AG09309 (cell line): ENCODE results near the gene NXPE2.
"Not testable (repeated sequence)": the region's sequence is repeated elsewhere in the genome, so short reads cannot be mapped to it uniquely, and the experiment has no call there.

Experiments
- DNase-seq: peaks from one replicate; pipeline ENCODE4 v3.0.0-alpha.2; 2010; ENCODE audit warnings: low read depth
- H3K4me3 ChIP-seq: 2 replicates; pipeline ENCODE4 v1.5.1; 2011; ENCODE audit warnings: mild to moderate bottlenecking, low read depth, low read length, moderate library complexity; ENCODE audit not compliant: control insufficient read depth
- CTCF ChIP-seq: IDR thresholded peaks from 2 replicates; pipeline ENCODE4 v1.5.1; 2011; ENCODE audit warnings: mild to moderate bottlenecking, low read depth, low read length, inconsistent platforms; ENCODE audit not compliant: insufficient read depth, control insufficient read depth; ENCODE audit errors: missing control alignments

The NXPE2 gene

GRCh38 chr11:114678125-114679036 is at the start of gene NXPE2:
Gene NXPE2 (plus strand): TSS chr11:114678527. CDS start chr11:114678576, 49 bp downstream.
- DNase-seq: no peak
- H3K4me3 ChIP-seq: no peak within 1 kb of the TSS
- no peak for TF ChIP-seq CTCF

- H3K4me3 ChIP-seq, DNase-seq: not testable (repeated sequence)
Measured at GRCh38 chr11:114631445-114631965, 46.8 kb upstream of the NXPE2 start.

DNA sequence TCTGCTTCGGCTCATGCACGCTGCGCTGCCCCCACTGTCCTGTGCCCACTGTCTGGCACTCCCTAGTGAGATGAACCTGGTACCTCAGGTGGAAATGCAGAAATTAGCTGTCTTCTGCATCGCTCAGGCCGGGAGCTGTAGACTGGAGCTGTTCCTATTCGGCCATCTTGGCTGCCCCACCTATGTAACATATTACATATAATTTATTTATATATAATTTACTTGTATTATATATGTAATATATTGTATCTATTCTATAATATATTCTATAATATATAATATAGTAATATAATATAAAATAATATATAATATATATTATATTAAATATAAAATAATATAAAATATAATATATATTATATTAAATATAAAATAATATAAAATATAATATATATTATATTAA is 38.9 kb upstream of the NXPE2 start:
- not testable (repeated sequence) for DNase-seq, H3K4me3 ChIP-seq

- H3K4me3 ChIP-seq: no peak overlapping the region
- no peak for TF ChIP-seq CTCF
- no peak for DNase-seq
Measured at GRCh38 chr11:114650661-114651060, 27.7 kb upstream of the NXPE2 start.

DNA sequence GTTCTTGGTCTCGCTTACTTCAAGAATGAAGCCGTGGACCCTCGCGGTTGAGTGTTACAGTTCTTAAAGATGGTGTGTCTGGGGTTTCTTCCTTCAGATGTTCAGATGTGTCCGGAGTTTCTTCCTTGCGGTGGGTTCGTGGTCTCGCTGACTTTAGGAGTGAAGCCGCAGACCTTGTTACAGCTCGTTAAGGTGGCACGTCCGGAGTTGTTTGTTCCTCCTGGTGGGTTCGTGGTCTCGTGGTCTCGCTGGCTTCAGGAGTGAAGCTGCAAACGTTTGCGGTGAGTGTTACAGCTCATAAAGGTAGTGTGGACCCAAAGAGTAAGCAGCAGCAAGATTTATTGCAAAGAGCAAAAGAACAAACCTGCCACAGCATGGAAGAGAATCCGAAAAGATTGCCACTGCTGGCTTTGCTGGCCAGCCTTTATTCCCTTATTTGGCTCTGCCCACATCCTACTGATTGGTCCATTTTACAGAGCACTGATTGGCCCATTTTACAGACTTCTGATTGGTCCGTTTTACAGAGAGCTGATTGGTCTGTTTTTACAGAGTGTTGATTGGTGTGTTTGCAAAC is 27.1 kb upstream of the NXPE2 start:
- DNase-seq: no peak
- TF ChIP-seq CTCF: no peak

GRCh38 chr11:114653148-114653547 is 25.2 kb upstream of the NXPE2 start:
- no peak for DNase-seq
- H3K4me3 ChIP-seq: no peak overlapping the region
- no peak for TF ChIP-seq CTCF

More for the DNA sequence above, 27.1 kb upstream of the NXPE2 start:
- H3K4me3 ChIP-seq: no peak overlapping the region

DNA sequence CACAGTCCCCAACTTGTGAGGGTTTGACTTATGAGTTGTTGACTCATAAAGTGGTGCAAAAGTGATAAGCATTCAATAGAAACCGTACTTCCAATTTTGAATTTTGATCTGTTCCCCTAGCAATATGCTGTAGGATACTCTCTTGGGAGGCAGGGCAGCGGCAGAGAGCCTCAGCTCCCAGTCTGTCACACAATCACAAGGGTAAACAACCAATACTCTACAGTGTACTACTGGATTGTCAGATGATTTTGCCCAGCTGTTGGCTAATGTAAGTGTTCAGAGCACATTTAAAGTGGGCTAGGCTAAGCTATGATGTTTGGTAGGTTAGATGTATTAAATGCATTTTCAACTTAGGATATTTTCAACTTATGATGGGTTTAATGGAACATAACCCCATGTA is 13.7 kb upstream of the NXPE2 start:
- no peak for TF ChIP-seq CTCF
- no peak overlapping the region for H3K4me3 ChIP-seq
- no peak for DNase-seq
